Activated T-cell treated with anti-CD3 and anti-CD28 coated beads, Interleukin-2, amount 50 U/mL, for 24 hours (primary cell): ENCODE data around the gene TECPR1.
"Not testable (repeated sequence)": the region's sequence is repeated elsewhere in the genome, so short reads cannot be mapped to it uniquely, and the experiment has no call there.

ENCODE experiments used
- DNase-seq: peaks from one replicate; pipeline ENCODE4 v3.0.0-alpha.2; 2020
- H3K27ac Mint-ChIP-seq: 2 replicates; pipeline ENCODE4 v1.8.0; 2020; ENCODE audit warnings: mild to moderate bottlenecking, mixed read lengths
- H3K27me3 Mint-ChIP-seq: 2 replicates; pipeline ENCODE4 v1.8.0; 2020; ENCODE audit warnings: mixed read lengths
- H3K36me3 Mint-ChIP-seq: 2 replicates; pipeline ENCODE4 v1.8.0; 2020; ENCODE audit warnings: low read depth, mixed read lengths
- H3K4me1 Mint-ChIP-seq: 2 replicates; pipeline ENCODE4 v1.8.0; 2020; ENCODE audit warnings: low read depth, mixed read lengths
- H3K4me3 Mint-ChIP-seq: 2 replicates; pipeline ENCODE4 v1.8.0; 2020; ENCODE audit warnings: mild to moderate bottlenecking, moderate library complexity, mixed read lengths
- H3K9me3 Mint-ChIP-seq: 2 replicates; pipeline ENCODE4 v1.8.0; 2020; ENCODE audit warnings: mixed read lengths

TECPR1 gene

GRCh38 chr7:98219382-98219781 lies 32.6 kb downstream of the TECPR1 start:
- peak overlapping the region; percentile 42 for H3K27ac Mint-ChIP-seq
- H3K4me3 Mint-ChIP-seq, DNase-seq: not testable (repeated sequence)

GRCh38 chr7:98217623-98218582 lies 34.1 kb downstream of the TECPR1 start:
- Mint-ChIP-seq H3K4me3 (no peak overlapping the region), H3K27ac (peak overlapping the region; percentile 12)

More at GRCh38 chr7:98219382-98219781, 32.6 kb downstream of the TECPR1 start:
- Mint-ChIP-seq H3K36me3 (peaks cover 45% of the 10 kb centered on the region), H3K4me1 (peaks cover 16% of the 10 kb centered on the region)
- not testable (repeated sequence) for H3K9me3 Mint-ChIP-seq, H3K27me3 Mint-ChIP-seq

DNA sequence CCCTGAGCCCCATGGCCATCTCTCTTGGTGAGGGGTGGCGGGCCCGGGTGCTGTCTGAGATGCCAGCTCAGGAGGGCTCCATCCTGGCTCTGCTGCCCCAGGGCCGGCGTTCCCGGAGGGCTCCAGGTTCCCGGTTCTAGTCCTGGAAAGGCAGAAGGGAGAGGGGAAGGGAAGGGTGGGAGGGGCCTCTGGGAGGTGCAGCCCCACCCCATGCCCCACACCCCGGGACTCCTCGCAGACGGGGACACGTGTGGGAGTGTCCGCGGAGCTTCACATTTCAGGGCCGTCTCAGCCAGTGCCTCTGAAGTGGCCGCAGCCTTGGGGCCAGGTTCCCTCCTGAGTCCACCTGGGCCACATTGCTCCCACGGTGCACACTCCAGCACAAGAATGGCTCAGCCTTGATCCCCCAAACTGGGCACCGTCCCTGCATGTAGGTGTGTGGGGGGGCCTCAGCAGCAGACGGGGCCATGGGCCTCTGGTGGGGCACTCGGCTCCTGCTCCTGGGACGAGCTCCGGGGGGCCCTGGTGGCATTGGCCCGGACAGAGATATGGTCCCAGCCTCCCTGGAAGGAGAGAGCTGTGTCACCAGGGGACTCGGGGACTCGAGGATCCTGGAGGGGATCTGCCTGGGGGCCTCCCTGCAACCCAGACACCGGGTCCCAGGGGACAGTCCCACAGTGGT lies 35.0 kb downstream of the TECPR1 start:
- no peaks in the 10 kb centered on the region for H3K9me3 Mint-ChIP-seq
- H3K27ac Mint-ChIP-seq: no peak overlapping the region
- no peak for DNase-seq
- H3K27me3 Mint-ChIP-seq: no peaks in the 10 kb centered on the region
- peaks cover 41% of the 10 kb centered on the region for H3K36me3 Mint-ChIP-seq
- H3K4me3 Mint-ChIP-seq: no peak overlapping the region
- peaks cover 16% of the 10 kb centered on the region for H3K4me1 Mint-ChIP-seq

More at GRCh38 chr7:98217623-98218582, 34.1 kb downstream of the TECPR1 start:
- Mint-ChIP-seq H3K27me3 (no peaks in the 10 kb centered on the region), H3K4me1 (peaks cover 16% of the 10 kb centered on the region), H3K9me3 (no peaks in the 10 kb centered on the region), H3K36me3 (peaks cover 41% of the 10 kb centered on the region)
- no peak for DNase-seq

- DNase-seq: no peak
- Mint-ChIP-seq H3K36me3 (peaks cover 34% of the 10 kb centered on the region), H3K27ac (no peak overlapping the region), H3K4me1 (peaks cover 21% of the 10 kb centered on the region), H3K27me3 (no peaks in the 10 kb centered on the region), H3K9me3 (no peaks in the 10 kb centered on the region), H3K4me3 (no peak overlapping the region)
Measured at GRCh38 chr7:98215561-98216495, 36.2 kb downstream of the TECPR1 start.

GRCh38 chr7:98214811-98215321 lies 37.2 kb downstream of the TECPR1 start:
- Mint-ChIP-seq H3K36me3 (peaks cover 33% of the 10 kb centered on the region), H3K27me3 (no peaks in the 10 kb centered on the region), H3K9me3 (no peaks in the 10 kb centered on the region), H3K4me1 (peaks cover 21% of the 10 kb centered on the region), H3K27ac (no peak overlapping the region), H3K4me3 (no peak overlapping the region)
- DNase-seq: no peak

GRCh38 chr7:98213888-98214810 lies 37.9 kb downstream of the TECPR1 start:
- Mint-ChIP-seq H3K9me3 (no peaks in the 10 kb centered on the region), H3K4me1 (peaks cover 15% of the 10 kb centered on the region), H3K27me3 (no peaks in the 10 kb centered on the region), H3K4me3 (no peak overlapping the region), H3K36me3 (peaks cover 28% of the 10 kb centered on the region), H3K27ac (no peak overlapping the region)
- no peak for DNase-seq

- no peaks in the 10 kb centered on the region for H3K27me3 Mint-ChIP-seq
- no peak overlapping the region for H3K4me3 Mint-ChIP-seq
- peaks cover 9% of the 10 kb centered on the region for H3K4me1 Mint-ChIP-seq
- H3K36me3 Mint-ChIP-seq: peaks cover 26% of the 10 kb centered on the region
- no peaks in the 10 kb centered on the region for H3K9me3 Mint-ChIP-seq
- H3K27ac Mint-ChIP-seq: no peak overlapping the region
- no peak for DNase-seq
Measured at GRCh38 chr7:98213296-98213887, 38.6 kb downstream of the TECPR1 start.

GRCh38 chr7:98212532-98213041 lies 39.4 kb downstream of the TECPR1 start:
- Mint-ChIP-seq H3K4me1 (peaks cover 5% of the 10 kb centered on the region), H3K36me3 (peaks cover 28% of the 10 kb centered on the region), H3K27ac (no peak overlapping the region), H3K4me3 (peak overlapping the region; percentile 29), H3K27me3 (no peaks in the 10 kb centered on the region), H3K9me3 (no peaks in the 10 kb centered on the region)
- no peak for DNase-seq

GRCh38 chr7:98211676-98212531 lies 40.1 kb downstream of the TECPR1 start:
- peak overlapping the region; percentile 63 for H3K4me3 Mint-ChIP-seq
- no peaks in the 10 kb centered on the region for H3K9me3 Mint-ChIP-seq
- peak overlapping the region; percentile 71 for H3K27ac Mint-ChIP-seq
- peaks cover 5% of the 10 kb centered on the region for H3K4me1 Mint-ChIP-seq
- DNase-seq: no peak
- peaks cover 33% of the 10 kb centered on the region for H3K36me3 Mint-ChIP-seq
- H3K27me3 Mint-ChIP-seq: no peaks in the 10 kb centered on the region

DNA sequence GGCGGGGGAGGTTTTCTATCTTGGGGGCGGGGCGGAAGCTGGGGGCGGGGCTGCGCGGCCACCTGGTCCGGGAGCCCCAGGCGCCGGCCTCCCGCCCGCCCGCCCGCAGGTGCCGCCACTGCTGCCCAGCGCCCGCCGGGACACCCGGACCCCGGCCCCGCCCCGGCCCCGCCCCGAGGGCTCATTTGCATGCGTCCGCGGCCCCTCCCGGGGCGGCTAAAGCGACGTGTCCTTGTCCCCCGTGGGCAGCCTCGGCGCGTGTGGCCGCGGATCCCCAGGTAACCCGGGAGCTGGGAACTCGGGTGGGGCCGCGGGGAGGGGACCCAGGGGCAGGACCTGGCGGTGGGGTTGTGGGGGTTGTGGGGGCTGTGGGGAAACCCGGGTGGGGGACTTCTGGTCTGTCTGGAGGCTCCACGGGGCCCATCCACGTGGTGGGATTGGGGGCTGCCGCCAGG lies 40.8 kb downstream of the TECPR1 start, which contains the start of gene BHLHA15:
TSS of gene BHLHA15 (plus strand) at position 219 of the 455 bp plus-strand sequence. CDS start 871 bp downstream, outside the sequence.
- peaks cover 5% of the 10 kb centered on the region for H3K4me1 Mint-ChIP-seq
- no peaks in the 10 kb centered on the region for H3K9me3 Mint-ChIP-seq
- peaks cover 34% of the 10 kb centered on the region for H3K36me3 Mint-ChIP-seq
- no peaks in the 10 kb centered on the region for H3K27me3 Mint-ChIP-seq
- H3K4me3 Mint-ChIP-seq: peak within 1 kb of the TSS; percentile 63
- DNase-seq: peak; percentile 50
- peak within 1 kb of the TSS; percentile 71 for H3K27ac Mint-ChIP-seq

GRCh38 chr7:98210513-98211220 lies 41.4 kb downstream of the TECPR1 start:
- H3K4me3 Mint-ChIP-seq: peak overlapping the region; percentile 35

More at GRCh38 chr7:98210513-98211220, 41.4 kb downstream of the TECPR1 start:
- Mint-ChIP-seq H3K4me1 (peaks cover 7% of the 10 kb centered on the region), H3K36me3 (peaks cover 34% of the 10 kb centered on the region), H3K27me3 (no peaks in the 10 kb centered on the region), H3K27ac (no peak overlapping the region), H3K9me3 (no peaks in the 10 kb centered on the region)
- DNase-seq: no peak
